ENCODE data around the gene FAM222B. TPM values are rescaled to one million over a fixed set of nuclear protein-coding genes. Genes with fewer than 3 reads are reported as not detected.

FAM222B gene
- total RNA-seq, 1 experiment from 2014 or later = 37.7 TPM

GRCh38 chr17:28740406-28741357 lies 101.9 kb downstream of the FAM222B start:
- Mint-ChIP-seq H3K36me3 (ENCODE audit: insufficient read depth, unreplicated experiment) (peaks cover 57% of the 10 kb centered on the region), H3K27me3 (ENCODE audit: unreplicated experiment) (no peaks in the 10 kb centered on the region), H3K4me1 (ENCODE audit: low read depth, unreplicated experiment) (peaks cover 16% of the 10 kb centered on the region), H3K27ac (ENCODE audit: unreplicated experiment) (no peak overlapping the region), H3K9me3 (ENCODE audit: low read depth, unreplicated experiment) (no peaks in the 10 kb centered on the region), H3K4me3 (ENCODE audit: low read depth, unreplicated experiment) (no peak overlapping the region)
- no peak for DNase-seq
- TF ChIP-seq CTCF (IDR thresholded peaks at IDR 0.05; ENCODE audit: unreplicated experiment) = no peak
- intact Hi-C loops (cut with micrococcal nuclease; ENCODE audit: unreplicated experiment) = no loop called here
- no TSS peak for BruUV-seq (replicated peaks)
- CTCF ChIA-PET = no interaction called here

GRCh38 chr17:28738680-28739384 lies 103.8 kb downstream of the FAM222B start:
- H3K4me1 Mint-ChIP-seq (ENCODE audit: low read depth, unreplicated experiment) = peaks cover 18% of the 10 kb centered on the region
- H3K27me3 Mint-ChIP-seq (ENCODE audit: unreplicated experiment) = no peaks in the 10 kb centered on the region
- H3K4me3 Mint-ChIP-seq (ENCODE audit: low read depth, unreplicated experiment) = no peak overlapping the region
- CTCF ChIA-PET = interaction anchor here (0.6 kb wide), 1 partner anchor 148 kb away, joined by 9 read pairs; no protein-coding TSS in a partner anchor
- intact Hi-C loops (cut with micrococcal nuclease; ENCODE audit: unreplicated experiment) = no loop called here
- TF ChIP-seq CTCF (IDR thresholded peaks at IDR 0.05; ENCODE audit: unreplicated experiment) = no peak
- no TSS peak for BruUV-seq (replicated peaks)
- no peak overlapping the region for H3K27ac Mint-ChIP-seq (ENCODE audit: unreplicated experiment)
- H3K9me3 Mint-ChIP-seq (ENCODE audit: low read depth, unreplicated experiment) = no peaks in the 10 kb centered on the region
- DNase-seq = no peak
- H3K36me3 Mint-ChIP-seq (ENCODE audit: insufficient read depth, unreplicated experiment) = peaks cover 38% of the 10 kb centered on the region

GRCh38 chr17:28737770-28738679 lies 104.6 kb downstream of the FAM222B start:
- no peaks in the 10 kb centered on the region for H3K27me3 Mint-ChIP-seq (ENCODE audit: unreplicated experiment)
- DNase-seq = no peak
- no peak overlapping the region for H3K4me3 Mint-ChIP-seq (ENCODE audit: low read depth, unreplicated experiment)
- no peak for TF ChIP-seq CTCF (IDR thresholded peaks at IDR 0.05; ENCODE audit: unreplicated experiment)
- BruUV-seq (replicated peaks) = no TSS peak
- intact Hi-C loops (cut with micrococcal nuclease; ENCODE audit: unreplicated experiment) = no loop called here
- H3K9me3 Mint-ChIP-seq (ENCODE audit: low read depth, unreplicated experiment) = no peaks in the 10 kb centered on the region
- H3K27ac Mint-ChIP-seq (ENCODE audit: unreplicated experiment) = no peak overlapping the region
- CTCF ChIA-PET = interaction anchor here (0.6 kb wide), 1 partner anchor 149 kb away, joined by 9 read pairs; no protein-coding TSS in a partner anchor
- peaks cover 30% of the 10 kb centered on the region for H3K36me3 Mint-ChIP-seq (ENCODE audit: insufficient read depth, unreplicated experiment)
- peaks cover 23% of the 10 kb centered on the region for H3K4me1 Mint-ChIP-seq (ENCODE audit: low read depth, unreplicated experiment)

GRCh38 chr17:28737316-28737715 lies 105.3 kb downstream of the FAM222B start:
- CTCF ChIA-PET = no interaction called here

More at GRCh38 chr17:28737316-28737715, 105.3 kb downstream of the FAM222B start:
- intact Hi-C loops (cut with micrococcal nuclease; ENCODE audit: unreplicated experiment) = no loop called here
- Mint-ChIP-seq H3K4me3 (ENCODE audit: low read depth, unreplicated experiment) (no peak overlapping the region), H3K36me3 (ENCODE audit: insufficient read depth, unreplicated experiment) (peaks cover 23% of the 10 kb centered on the region), H3K27ac (ENCODE audit: unreplicated experiment) (no peak overlapping the region), H3K9me3 (ENCODE audit: low read depth, unreplicated experiment) (no peaks in the 10 kb centered on the region), H3K27me3 (ENCODE audit: unreplicated experiment) (no peaks in the 10 kb centered on the region), H3K4me1 (ENCODE audit: low read depth, unreplicated experiment) (peaks cover 21% of the 10 kb centered on the region)
- BruUV-seq (replicated peaks) = no TSS peak
- no peak for DNase-seq
- no peak for TF ChIP-seq CTCF (IDR thresholded peaks at IDR 0.05; ENCODE audit: unreplicated experiment)

Data from Calu3 (cell line).